GM15510 (cell line): ENCODE data around the gene EEF1E1.

Experiments
- POLR2A ChIP-seq: IDR thresholded peaks from 3 replicates; pipeline ENCODE4 v1.6.1; 2011; ENCODE audit warnings: borderline replicate concordance; ENCODE audit not compliant: insufficient read length; ENCODE audit errors: extremely low read depth

The EEF1E1 gene

DNA sequence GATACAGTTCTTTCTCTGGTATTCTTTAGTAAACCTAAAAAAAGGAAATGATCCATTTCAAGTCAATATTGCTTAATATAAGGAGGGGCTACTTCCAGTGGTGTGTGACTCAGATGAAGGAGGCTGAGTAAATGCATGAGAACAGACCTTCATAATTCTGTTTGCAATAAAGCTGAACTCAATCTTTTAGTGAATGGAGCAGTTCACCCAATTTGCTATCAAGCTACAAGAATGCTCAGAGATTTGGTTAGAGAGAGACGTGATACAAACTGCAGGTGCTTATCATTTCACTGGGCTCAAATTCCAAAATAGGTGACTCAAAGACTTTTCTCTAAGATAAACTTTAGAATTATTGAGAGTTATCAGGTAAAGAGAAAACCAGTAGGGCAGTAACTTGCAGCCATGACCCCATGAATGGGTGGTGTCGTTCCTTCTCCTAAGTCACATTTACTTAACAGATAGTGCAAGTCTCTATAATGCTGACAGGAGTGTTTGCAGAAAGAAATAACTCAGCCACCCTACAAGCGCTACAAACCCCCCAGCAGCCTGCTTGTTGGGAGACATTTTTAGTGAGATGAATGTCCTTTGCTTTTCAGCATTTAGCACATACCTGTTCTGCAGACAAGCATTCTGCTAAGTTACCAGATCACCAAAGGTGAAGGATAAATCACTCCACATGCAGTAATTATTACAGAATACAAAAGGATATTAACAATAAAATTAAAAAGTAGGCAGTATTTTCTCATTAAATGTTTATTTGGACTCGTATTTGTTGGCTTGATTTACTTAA lies 21.8 kb downstream of the EEF1E1 start:
- no peak for TF ChIP-seq POLR2A

DNA sequence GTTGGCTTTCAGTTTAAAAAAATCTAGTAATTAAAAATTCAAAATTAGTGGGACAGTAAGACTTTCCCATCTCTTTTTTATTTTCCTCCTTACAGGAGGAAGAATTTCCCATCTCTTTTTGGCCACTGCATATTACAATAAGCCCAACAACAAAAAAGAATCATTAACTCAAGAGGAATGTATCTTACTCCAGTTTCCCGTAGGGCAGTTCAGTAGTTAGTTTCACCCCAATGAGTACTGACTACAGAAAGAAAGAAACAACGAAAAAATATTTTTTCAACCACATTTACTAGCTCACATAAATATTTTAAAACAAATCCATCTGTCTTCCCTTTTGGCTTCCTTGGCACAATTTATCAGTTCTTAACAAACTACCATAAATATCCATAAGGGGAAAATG lies 23.2 kb downstream of the EEF1E1 start:
- no peak for TF ChIP-seq POLR2A

DNA sequence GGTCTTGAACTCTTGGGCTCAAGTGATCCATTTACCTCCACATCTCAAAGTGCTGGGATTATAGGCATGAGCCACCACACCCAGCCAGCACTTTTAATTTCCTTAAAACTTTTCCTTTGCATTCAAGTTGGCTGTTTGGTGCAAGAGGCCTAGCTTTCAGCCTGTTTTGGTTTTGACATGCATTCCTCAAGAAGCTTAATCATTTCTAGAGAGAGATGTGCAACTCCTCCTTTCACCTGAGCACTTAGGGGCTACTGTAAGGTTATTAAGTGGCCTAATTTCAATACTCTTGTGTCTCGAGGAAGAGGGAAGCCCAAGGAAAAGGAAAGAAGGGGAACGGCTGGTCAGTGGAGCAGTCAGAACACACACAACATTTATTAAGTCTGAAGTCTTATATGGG lies 24.4 kb downstream of the EEF1E1 start:
- TF ChIP-seq POLR2A: no peak

DNA sequence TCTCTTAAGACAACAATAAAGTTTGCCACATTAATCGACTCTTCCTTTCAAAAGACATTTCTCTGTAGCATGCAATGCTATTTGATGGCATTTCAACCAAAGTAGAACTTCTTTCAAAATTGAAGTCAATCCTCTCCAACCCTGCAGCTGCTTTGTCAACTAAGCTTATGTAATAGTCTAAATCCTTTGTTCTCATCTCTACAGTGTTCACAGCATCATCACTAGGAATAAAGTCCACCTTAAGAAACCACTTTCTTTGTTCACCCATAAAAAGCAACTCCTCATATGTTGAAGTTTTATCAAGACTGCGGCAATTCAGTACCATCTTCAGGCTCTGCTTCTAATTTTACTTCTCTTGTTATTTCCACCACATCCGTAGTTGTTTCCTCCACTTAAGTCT lies 26.6 kb downstream of the EEF1E1 start:
- TF ChIP-seq POLR2A: no peak

DNA sequence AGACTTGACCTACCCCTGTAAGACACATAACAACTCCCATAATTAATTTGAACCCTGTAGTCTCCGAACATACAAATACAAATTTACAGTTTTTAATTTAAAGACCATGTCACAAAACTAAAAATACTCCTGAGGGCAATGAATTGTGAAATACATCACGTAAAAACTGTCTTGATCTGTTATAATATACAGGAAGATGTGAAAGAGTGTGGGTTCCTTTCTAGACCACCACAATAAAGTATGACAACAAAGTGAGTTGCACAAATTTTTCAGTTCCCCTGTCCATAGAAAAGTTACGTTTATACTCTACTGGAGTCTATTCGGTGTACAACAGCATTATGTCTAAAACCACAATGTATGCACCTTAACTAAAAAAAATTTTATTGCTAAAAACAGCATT lies 27.2 kb downstream of the EEF1E1 start:
- no peak for TF ChIP-seq POLR2A

DNA sequence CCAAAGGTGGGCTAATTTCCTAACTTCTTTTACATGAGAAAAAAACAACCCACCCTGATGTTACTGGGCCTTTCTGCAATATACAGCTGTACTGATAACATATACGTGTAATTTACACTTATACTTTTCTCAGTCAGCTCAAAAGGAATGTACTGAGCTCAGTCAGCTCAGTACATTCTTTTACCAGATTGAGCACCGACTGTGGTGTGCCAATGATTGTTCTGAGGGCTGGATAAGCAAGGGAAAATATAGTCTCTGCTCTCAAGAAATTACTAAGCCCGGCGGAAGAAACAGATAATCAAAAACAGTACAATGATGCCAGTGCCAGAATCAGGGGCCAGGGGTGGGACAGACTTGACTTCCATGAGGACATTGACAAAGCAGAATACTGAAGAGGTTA lies 28.1 kb downstream of the EEF1E1 start:
- no peak for TF ChIP-seq POLR2A

DNA sequence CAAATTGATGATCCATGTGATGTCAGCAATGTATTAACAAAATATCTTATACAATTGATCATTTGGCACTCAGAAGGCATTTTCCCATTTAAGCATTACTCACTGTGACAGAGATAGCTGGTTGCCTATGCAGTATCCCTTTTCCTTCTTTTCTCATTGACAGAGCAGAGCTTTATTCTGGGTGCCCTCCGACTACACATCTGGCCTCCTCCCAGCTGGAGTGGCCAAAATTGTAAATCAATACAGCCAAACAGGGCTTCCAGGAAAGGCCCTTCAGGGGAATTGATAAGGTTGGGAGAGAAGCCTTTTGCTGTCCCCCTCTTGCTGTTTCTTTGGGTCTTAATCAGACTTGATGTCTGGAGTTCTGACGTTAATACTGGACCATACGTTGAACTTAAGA lies 28.6 kb downstream of the EEF1E1 start:
- TF ChIP-seq POLR2A: no peak

DNA sequence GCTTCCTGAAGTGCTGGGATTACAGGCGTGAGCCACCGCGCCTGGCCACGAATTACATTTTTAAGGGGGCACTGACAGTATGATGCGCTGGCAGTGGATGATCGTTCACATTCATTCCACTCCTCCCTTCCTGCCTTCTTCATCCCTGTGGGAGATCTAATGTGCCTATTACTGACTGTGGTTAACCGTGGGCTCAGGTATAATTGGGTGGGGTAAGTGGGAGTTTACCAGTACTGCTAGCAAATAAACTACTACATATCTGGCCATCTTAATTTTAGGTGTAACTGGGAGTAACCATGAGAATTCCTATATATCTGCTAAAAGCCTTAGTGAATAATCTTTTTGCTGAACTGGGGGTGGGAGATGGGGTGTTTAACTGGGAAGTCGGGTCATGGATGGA lies 31.6 kb downstream of the EEF1E1 start:
- no peak for TF ChIP-seq POLR2A

DNA sequence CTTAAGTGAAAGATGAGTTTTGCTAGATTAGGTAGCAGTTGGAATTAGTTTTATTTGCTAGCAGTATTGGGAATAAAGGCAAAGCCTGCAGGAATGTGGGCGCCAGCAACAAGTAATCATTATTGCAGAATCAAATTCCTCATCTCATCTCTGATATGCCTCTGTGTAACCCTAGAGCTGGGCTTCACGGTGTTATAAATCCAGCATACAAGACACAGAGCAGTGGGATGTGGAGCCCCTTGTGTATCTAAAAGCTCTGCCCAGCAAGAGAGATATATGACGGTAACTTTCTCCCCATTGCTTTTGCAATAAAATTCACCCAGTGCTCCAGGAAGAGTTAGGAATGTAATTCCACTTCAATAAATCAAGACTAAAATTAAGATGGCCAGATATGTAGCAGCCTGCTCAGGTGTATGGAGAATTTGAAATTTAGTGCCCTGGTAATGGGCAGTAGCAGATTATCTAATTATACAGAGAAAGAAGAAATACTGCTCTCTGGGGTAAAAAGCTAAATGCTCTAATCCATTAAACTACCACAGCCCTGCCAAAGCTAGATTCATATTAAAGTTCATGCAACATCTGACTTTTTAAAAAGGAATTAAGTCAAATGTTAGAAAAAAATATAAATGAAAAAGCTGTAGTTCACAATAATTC lies 32.6 kb downstream of the EEF1E1 start:
- no peak for TF ChIP-seq POLR2A

DNA sequence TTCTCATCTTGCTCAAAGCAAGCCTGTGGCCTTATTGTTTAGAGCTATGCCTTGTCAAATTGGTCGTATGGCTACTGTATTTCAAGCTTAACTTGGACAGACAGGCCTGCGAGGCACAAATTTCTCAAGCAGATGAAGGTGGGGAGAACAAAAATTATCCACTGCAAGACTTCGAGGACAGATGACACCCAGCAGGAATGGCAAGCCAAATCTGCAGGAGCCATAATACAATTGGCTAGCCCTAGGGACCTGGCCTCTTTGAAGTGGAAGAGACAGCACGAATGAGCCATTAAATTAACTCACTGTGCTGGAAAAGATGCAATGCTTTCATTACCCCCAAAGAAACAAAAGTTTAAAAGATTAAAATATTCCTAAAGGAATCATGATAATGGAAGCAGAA lies 33.2 kb downstream of the EEF1E1 start:
- TF ChIP-seq POLR2A: no peak

DNA sequence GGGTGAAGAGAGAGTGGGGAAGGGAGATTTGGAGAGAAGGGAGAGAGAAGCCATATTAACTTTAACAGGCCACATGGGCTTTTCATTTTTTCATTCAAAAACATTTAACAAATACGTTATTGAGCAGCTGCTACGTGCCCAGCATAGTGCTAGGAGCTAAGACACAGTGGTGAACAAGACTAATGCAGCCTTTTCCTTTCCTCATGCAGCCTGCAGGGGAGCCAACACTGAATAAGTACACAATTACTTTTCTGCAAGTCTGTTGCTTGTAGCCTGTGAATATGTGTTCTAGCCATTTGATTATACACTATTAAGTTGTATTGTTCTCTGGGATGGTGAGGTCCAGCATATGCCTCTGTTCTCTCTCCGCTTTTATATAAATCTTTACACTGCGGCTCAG lies 36.2 kb downstream of the EEF1E1 start:
- no peak for TF ChIP-seq POLR2A

DNA sequence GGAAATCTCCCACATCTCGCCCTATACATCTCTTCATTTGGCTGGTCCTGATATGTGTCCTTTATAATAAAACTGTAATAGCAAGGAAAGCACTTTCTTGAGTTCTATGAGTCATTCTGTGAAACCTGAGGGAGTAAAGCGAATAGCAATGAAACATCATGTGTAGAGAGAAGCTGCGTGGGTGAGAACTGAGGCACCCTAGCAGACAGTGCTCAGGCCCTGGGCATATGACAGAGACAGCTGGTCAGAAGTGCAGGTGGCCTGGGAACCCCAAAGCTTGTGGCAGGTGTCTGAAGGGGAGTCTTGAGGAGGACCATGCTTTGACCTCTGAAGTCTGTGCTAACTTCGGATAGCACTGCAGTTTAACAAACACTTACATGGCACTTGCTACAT lies 36.8 kb downstream of the EEF1E1 start:
- no peak for TF ChIP-seq POLR2A

DNA sequence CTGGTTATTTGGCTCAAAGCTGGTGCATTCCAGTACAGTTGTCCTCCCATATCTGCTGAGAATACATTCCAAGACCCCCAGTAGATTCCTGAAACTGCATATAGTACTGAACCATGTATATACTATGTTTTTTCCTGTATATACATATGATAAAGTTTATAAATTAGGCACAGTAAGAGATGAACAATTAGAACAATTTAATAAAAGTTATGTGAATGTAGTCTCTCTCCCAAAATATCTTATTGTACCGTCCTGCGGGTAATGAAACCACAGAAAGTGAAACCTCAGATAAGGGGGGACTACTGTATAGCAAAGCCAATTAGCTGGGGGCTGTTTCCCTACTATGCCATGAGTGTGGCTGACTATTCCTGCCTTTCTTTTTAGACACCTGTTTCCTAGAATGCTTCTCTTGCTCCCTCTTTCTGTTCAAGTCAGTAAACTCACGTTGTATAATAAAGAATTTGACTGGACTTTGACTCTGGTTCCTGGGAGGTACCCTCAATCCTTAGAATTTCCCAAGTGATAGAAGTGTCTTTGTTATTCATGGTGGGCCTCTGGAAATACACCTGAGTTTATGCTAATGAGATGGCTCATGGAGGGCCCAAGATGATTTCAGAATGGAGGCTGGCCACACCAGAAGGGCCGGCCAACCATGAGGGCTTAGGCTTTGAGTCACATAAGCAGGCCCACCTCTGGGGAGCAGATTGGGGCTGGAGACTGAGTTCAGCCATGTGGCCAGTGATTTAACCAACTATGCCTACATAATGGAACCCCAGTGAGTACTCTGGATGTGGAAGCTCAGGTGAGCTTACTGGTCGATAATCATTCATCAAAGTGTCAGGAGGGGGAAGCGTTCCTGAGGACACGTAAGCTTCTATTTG lies 37.5 kb downstream of the EEF1E1 start:
- no peak for TF ChIP-seq POLR2A

DNA sequence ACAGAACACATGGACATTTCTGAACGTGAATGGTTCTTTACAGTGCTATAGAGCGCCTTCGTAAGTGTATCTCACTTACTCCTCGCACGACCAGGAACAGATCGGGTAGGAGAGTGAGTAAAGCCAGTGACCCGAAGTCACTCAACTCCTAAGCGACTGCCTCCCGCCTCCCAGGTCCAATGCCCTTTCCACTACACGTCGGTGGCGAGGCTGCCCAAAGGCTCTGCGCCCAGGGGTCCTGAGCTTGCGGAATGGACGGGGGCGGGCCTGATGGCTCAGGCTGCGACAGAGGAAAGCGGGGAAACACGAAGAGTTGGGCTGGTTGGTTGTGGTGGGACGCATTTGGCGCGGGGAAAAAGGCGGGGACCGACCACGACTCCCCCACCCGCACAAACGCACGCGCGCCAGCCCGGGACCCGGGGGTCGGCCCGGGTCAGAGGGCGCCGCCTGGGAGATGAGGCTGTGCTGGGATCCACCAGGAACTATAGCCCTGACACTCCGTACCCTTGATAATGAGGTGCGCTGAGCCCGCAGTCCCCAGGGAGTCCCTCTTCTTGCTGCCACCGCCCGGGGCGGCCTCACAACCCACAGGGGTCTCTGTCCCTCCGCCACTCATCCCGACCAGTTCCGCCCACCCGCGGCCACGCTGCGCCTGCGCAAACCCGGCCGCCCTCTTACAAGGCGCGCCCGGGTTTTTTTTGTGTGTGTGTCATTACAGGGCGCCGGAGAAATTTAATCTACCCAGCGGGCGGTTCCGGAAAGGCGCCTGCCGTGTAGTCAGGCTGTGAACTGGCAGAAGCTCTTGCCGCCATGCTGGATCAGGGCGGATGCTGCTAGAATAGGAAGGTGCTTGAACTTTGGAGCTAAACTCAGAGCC lies 38.3 kb downstream of the EEF1E1 start, which contains the start of gene BLOC1S5:
BLOC1S5 (minus strand) TSS at position 629 of the 877 bp plus-strand sequence; CDS start at position 616, 13 bp downstream.
- peak; percentile 80 for TF ChIP-seq POLR2A

DNA sequence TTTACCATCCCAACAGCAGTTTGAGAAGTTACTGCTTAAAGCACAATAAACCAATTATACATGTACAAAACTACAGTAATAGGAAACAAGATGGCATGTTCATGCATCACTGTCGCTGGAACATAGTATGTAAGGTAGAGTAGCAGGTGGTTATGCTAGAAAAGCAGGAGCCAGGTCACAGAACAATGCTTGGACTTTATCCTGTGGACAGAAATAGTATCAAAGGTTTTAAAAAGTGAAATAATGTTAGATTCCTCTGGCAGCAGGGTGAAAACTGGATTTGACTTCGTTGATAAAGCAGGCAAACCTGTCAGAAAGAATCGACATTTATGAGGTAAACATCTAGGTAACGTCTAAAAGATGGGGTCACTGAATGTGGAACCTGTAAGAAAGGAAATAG lies 40.6 kb downstream of the EEF1E1 start:
- no peak for TF ChIP-seq POLR2A

DNA sequence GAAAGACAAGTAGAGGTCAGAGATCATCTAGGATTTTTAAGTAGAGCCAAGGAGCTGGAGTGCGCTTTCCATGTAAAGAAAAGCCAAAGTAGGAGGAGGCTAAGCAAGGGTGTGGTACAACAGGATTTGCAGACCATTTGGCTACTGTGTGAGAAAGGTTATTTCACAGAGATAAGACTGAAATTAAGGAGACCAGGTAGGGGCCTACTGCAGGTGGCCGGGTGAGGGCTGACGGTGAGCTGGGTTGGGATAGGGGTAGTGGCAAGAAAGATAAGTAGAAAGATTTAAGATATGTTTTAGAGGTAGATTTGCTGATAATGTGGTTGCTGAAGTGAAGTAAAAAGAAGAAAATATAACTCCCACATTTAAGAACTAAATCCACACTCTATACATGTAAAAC lies 42.0 kb downstream of the EEF1E1 start:
- TF ChIP-seq POLR2A: no peak
